AG20443 (cell line): Measurements from ENCODE around the gene FASN.

Experiments
- DNase-seq: peaks from one replicate; pipeline ENCODE4 v3.0.0; 2012; ENCODE audit warnings: low spot score, mixed read lengths

The FASN gene

DNA sequence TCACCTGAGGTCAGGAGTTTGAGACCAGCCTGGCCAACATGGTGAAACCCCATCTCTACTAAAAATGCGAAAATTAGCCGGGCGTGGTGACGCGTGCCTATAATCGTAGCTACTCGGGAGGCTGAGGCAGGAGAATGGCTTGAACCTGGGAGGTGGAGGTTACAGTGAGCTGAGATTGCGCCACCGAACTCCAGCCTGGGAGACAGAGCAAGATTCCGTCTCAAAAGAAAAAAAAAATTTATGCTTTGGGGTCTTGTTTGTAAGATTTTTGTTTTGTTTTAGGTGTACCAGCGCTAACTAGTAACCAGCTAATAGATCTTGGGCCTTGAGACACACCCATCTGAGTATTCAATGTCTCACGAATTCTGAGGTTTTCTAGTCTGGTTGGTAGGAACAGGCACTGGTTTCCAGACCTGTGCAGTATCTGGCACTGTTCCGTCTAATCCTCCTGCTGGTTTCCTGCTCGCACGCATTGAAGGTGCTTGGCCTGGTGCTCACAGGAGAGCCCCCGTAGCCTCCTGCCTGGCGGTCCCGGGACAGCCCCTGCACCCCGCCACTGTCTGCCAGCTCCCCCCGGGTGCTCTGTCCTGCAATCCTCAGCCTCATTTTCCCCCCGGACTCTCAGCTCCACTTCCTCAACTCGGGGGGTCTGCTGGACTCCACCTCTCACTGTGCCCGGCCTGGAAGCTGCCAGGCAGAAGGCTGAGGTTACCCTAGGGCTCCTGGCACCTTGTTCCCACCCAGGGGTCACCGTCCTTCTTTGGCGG is 21.8 kb downstream of the FASN start:
- no peak for DNase-seq

DNA sequence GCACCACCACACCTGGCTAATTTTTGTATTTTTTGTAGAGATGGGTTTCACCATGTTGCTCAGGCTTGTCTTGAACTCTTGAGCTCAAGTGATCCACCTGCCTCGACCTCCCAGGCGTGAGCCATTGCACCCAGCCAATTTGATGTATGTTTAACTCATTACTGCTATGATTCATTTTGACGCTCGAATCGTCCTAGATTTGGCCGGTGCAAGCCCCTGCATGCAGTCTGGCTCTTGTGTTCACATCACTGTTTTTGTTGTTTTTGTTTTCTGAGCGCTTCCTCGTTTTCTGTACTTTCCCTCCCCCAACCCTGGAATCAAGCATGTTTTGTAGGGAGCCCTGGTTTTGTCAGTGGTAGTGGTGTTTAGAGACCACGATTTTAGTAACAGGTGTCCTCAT is 24.6 kb downstream of the FASN start:
- no peak for DNase-seq

DNA sequence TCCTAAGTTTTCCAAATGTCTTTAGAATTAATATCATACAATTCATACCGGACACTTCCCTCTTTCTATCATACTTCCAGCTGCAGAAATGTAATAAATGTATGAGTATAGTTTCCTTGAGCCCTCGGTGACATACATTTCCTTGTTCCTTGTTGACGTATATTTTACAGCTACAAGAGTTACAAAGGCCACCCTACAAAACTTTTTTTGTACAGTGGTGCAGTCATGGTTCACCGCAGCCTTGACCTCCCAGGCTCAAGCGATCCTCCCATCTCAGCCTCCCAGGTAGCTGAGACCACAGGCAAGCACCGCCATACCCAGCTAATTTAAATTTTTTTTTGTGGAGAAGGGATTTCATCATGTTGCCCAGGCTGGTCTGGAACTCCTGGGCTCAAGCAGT is 25.2 kb downstream of the FASN start:
- no peak for DNase-seq

DNA sequence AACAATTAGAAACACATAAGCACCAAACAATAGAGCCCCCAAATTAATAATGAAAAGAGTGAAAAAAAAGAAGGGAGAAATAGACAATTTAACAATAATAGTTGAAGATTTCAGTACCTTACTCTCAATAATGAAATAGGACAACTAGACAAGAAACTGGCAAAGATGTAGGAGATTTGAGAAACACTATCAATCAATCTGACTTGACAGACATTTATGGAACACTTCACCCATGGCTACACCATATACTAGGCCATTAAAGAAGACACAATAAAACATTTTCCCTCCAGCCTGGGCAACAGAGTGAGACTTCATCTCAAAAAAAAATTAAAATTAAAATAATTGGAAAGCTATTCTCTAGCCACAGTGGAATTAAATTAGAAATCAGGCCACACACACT is 27.4 kb downstream of the FASN start:
- no peak for DNase-seq

DNA sequence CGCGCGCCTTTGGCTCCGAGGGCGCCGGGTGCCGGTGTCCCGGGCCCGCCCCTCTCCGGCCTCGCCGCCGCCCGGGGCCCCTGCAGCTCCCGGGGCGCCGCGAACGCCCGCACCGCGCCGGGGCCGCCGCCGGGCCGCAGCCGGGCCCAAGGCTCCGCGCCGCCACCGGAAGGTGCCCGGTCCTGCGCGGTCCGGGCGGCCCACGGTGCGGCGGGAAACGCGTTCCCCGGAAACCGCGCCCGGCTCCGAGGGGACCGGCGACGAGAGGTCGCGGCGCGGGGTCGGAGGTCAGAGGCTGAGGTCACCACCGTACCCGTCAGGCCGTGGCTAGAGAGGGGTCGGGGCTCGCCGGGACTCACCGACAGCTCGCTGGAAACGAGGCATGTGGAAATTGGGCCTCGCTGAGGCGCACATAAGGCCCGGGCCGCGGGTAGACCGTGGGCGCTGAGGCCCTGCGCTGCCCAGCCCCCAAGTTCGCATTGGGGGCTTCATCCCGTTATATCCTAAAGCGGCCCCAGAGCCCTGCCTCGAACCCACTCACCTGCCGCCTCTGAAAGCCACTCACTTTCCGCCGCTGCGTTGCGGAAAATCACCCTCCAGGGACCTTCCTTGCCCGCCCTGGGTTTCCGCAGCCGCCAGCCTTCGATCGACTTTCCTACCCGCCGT is 32.3 kb downstream of the FASN start, which contains the start of gene DUS1L:
Gene DUS1L (minus strand): TSS at position 167 of the 666 bp plus-strand sequence. CDS start 745 bp downstream, outside the sequence.
- DNase-seq: peak; percentile 97

DNA sequence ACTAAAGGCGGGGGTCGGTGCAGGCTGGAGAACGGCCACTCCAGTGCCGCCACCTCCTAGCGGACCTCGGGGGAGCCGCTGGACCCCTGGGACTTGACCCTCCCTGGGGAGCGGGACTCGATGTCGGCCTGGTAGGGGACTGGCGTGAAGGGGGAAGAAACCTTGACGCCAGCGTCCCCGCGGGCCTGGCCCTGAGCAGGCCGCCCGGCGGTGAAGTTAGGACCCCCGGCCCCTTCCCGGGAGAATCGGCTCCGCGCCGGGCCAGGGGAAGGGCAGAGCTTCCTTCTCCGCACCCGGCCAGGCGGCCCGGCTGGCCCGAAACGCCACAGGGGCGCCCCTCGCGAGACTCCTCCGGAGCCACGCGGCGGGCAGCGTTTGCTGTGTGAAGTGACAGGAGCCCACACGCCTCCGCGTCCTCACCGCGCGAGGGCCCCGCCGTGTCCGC is 32.8 kb downstream of the FASN start:
- DNase-seq: no peak

DNA sequence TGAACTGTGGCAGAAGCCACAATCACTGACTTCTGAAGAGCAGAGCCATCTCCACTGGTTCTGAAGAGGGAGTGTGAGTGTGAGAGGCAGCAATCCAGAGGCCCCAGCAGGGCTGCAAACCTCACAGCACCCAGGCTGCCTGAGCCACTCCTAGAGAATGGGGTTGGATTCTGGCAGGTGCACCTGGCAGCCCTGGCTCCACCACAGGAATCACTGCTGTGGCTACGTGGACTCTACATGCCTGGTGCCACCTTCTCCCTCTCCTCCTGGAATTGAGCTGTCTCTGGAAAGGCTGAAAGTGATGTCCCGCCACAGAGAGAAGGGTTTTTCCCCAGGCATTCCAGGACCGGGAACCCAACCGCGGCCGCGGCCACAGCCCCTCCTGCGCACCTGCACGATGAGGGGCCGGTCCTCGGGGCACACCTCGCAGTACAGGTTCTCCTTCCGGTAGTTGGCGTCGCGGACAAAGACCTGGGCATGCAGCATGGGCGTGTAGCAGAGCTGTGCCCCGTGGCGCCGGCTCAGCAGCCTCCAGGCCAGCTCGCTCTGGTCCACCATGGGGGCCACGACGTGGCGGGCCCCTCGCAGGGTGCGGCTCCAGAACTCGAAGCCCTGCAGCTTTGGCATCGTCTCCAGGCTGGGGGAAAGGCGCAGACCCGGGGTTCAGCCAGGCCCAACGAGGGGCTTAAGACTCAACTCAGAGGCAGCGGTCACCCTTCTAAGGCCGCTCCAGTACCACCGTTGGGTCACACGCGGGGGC is 33.4 kb downstream of the FASN start:
- DNase-seq: no peak

DNA sequence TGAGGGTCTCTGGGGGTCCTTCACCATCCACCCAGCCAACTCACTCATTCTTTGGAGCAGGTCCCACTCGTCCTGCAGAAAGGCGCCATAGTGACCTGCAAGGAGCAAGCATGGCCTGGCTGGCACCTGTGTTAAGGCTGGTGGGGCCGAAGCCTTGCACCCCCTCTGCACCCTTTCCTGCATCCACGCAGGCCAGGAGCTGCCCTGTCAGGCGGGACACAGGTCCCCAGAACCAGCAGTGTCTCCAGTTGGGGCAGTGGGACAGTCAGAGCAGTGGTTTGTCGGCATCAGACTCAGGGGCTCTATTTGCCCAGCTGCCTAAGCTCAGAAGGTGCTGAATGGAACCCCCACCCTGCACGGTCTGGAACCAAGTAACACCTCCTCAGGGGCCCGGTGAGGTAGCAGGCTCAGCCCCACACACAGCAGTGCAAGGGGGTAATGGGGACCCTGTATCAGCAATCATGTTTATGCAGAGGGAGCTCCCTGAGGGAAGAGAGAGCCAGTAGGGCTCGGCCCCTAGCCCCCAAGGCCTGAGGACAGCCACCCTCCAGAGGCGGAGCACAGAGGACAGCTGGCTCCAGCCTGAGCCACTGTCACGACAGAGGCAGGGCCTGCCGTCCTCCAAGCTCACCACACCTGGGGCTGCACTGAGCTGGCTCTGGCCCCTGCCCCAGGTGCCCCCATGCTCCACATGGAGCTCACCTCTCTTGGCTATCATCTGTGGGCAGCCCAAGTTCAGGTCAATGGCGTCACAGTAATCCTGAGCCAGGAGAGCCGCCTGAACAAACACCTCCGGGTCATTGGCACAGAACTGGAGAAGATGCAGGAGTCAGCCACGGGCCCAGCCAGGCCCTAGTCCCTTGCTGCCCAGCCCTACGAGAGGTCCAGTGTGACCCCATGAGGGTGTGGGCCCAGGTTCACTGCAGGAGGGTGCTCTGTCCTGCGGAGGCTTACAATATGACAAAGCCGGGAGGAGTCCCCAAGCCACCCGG is 34.3 kb downstream of the FASN start:
- no peak for DNase-seq

DNA sequence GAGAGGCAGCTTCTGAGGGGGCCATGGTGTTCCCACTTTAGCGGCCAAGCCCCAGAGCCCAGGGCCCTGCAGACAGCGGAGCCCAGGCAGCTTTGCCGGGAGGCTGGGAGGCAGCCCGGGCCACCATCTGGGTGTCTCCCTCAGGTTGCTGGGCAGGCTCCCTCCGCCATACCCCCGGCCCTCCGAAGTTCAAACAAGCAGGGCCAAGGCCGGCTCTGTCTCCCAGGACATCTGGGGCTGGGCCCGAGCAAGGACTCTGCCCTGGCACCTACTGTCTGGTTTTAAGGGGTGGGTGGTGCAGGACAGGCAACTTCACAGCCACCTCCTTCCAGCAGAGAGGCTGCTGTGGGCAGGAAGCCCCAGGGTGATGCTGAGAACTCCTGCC is 35.1 kb downstream of the FASN start:
- DNase-seq: no peak

DNA sequence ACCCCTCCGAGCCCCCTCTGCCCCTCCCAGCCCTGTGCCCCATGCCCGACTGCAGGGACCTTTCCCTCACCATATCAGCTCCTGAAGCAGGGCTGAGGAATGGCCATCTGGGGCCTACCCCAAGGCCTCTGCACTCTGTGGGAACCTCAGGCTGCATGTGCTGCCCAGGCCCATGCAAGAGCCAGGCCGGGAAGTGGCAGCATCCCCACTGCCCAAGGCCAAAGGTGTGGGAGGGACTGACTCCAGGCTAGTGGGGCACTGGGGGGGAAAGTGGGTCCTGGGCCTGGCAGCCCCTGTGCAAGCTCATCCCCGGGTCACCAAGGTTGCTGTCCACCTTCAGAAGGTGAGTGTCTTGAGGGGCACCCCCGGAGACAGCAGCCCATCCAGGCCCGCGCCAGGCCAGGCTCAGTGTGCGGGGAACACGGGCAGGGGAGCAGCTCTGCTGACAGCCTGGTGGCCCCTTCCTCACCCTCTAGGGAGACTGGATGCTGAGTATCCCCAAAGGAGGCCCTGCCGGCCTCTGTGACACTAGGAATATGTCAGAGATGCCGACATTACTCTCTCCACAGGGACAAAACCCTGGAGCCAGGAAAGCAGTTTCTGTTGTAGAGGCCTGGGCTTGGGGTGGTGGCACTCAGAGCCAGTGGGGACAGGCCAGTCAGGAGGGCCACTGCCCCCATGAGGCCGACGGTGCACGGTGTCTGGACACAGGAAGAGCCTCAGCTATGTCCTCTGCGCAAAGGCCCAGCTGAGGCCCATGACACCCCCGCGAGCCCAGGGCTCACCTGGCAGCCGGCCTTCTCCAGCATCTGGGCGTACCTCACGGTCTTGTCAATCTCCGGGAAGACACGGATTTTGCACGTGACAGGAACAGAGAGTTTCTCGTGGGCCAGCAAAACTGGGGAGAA is 35.7 kb downstream of the FASN start:
- DNase-seq: no peak

DNA sequence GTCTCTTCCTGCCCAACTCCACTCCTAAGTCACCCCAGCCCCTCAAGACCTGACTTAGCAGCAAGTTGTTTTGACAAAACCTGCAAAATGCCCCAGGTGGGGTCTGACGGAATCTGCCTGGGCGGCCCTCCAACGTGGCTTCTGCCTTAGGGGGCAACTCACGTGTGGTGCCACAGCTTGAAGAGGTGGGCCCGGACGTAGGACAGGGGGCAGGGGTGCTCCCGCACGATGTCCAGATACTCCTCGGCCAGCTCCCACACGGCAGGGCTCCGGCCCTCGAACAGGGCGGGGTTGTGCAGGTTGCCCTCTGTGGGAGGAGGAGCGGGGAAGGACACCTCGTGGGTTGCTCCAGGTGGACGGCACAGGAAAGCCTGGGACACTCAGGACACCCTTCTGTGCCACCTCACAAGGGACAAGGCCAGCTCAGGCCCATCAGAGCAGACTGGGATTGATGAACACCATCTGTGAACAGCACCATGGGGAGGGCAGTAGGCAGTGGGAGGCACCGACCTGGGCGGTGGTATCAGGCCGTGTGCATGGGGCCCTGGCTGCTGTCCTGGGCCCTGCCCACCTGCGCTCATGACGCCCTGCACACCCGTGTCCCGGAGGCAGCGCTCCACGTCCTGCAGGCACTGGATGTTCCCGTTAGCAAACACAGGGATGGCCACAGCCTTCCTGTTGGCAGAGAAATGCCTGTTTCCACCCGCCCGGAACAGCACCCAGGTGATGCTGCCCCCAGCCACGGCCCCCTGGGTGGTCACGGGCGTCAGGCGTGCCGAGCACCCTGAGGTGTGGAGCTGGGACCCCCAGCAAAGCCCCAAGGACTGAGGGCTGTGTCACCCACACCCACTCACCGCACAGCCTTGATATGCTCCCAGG is 36.8 kb downstream of the FASN start:
- no peak for DNase-seq

DNA sequence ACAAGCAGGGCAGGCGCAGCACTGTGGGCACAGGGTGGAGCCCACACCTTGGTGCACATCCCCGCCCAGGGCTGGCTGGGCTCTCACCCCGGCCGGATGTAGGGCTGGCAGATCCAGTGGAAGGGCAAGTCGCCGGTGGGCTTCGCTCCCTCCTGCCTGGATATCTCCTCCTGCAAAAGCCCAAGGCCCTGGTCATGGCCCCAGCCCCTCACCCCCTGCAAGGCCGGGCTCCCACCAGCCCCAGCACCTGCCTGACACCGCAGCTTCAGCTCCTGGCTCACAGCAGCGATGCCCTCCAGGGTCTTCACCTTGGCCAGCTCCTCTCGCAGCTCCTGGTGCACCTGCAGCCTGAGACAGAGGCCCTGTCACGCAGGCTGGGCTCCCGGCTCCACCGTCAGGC is 37.4 kb downstream of the FASN start:
- DNase-seq: no peak

DNA sequence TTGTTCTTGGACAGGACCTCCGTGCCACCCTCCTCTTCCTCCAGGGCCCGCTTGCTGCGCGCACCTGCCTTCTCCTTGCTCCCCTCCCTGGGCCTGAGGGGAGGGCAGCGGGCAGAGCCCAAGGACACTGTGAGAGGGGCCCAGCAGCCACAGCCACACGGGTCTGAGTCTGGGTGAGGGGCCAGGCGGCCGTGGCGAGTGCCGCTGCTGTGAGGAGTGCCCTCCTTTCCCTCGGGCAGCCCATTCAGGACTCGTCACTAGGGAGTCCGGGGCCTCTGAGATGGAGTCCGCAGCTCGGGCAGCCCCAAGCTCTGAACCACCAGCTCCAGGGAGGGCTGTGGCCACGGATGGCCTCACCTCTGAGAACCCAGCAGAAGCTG is 38.0 kb downstream of the FASN start:
- no peak for DNase-seq

DNA sequence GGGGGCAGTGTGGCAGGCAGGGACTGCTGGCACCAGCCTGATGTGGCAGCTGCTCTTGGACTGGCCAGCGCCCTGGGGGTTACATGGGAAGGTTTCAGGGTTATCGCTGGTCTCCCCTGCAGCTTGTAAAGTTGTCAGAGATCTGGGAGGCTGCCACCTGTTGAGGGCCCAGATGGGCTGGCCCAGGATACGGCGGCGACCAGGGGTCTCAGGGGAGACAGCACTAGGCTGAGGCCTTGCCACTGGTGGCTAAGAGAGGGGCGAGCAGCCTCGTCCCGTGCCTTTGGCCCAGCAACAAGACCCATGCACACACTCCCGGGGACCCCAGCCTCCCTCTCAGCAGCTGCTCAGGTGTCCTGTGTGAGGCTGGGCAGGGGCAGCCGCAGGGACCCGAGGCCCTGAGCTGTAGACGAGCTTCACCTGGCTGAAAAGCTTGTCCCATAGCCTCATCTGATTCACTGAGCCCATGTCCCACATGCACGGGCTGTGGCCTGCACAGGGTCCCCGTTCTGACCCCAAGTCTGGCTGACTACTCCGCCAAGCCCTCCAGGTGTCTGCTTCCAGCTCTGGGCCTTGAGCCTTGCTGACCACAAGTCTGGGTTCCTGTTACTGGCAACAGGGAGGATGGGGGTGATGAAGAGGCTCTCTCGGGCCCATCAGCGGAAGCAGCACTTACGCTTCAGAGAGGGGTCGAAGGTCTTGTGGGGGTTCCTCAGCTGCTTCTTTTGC is 38.6 kb downstream of the FASN start:
- DNase-seq: no peak

DNA sequence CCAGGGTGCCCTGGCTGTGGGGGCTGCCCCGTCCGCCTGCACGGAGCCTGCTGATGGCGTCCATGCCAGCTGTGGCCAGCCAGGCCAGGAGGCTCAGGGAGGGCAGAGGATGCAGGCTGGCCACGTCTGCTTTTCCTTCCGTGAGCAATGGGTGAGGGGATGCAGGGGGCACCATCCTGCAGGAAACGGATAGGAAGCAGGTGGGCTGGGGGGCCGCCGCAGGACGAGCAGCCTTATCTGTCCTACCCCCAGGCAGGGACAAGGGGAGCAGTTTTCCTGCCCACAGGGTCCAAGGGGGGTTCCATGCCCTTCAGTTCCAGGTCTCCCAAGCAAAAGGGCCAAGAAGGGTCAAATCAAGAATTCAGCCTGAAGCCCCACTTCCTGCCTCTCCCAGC is 39.2 kb downstream of the FASN start:
- DNase-seq: no peak

DNA sequence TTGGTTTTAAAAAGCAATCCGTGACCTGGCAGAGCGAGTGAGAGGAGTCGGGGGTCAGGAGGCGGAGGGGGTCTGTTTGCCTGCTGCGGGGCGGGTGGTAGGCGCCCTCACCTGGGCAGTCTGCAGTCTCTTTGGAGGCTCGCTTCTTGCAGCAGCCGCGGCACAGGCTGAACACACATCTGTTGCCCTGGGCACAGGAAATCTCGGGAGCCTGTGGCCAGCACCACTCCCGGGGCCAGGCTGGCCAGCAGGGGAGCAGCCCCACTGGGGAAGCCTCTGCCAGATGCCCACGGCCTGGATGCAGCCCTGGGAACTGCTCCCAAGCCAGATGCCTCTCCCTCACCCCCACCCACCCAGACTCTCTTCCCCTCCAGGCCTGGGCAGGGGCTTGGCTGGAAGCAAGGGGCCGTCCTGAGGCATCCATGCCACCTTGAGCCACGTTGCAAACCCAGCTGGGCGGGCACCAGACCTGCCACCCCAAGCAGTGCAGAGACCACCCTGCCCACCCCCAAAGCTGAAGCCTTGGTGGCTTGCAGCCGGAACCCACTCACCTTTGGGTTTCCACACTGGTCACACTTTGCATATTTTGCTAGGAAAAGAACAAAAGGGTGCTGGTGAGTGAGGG is 39.7 kb downstream of the FASN start:
- no peak for DNase-seq

DNA sequence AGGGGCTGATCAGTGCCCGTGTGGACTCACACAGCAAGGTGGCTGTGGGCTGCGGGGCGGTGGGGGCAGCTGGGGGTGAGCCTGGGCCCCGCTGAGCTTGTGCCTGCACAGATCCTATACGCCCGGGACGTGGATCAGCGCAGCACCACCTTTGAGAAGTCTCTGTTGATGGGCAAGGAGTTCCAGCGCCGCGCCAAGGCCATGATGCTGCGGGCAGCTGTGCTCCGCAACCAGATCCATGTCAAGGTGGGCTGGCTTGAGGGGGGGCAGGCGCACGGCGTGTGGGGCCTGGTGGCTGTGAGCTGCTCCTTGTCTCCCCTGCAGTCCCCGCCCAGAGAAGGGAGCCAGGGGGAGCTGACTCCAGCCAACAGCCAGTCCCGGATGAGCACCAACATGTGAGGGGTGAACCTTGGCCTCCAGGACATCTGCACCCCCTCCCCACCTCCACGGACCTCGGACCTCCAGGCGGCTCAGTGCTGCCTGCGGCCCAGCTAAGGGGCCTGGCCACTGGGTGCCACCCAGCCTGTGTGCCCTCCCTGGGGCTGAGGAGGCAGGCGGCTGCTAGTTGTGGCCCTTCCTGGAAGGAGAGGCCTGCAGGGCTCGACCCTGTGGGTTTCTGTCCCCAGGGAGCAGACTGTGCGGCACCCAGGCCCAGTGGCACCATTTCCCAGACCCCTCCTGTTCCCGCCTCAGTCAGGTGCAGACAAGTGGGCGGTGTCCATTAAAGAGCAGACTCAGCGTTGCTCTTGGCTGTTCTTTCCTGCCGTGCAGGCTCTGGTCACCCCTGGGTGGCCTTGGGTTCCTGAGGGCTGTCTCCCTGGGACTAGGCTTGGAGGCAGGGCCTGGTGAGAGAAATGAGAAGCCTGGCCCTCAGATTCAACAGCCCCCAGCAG is 41.1 kb downstream of the FASN start:
- DNase-seq: no peak
